IMR-90 (cell line): ENCODE data around the gene URB1.

Source experiments
- ELK1 ChIP-seq: fragments of 150-350 bp; IDR thresholded peaks from 2 replicates; pipeline ENCODE4 v1.6.1; 2016; ENCODE audit warnings: low read depth, mild to moderate bottlenecking, low read length, moderate library complexity, borderline replicate concordance
- NFE2L2 ChIP-seq: fragments of 150-350 bp; IDR thresholded peaks from 2 replicates; pipeline ENCODE4 v1.6.1; 2016; ENCODE audit warnings: low read depth, mild to moderate bottlenecking, low read length
- POLR2A ChIP-seq: IDR thresholded peaks from 2 replicates; pipeline ENCODE4 v1.6.1; 2012; ENCODE audit warnings: mild to moderate bottlenecking, low read depth, low read length
- RFX5 ChIP-seq: IDR thresholded peaks from 2 replicates; pipeline ENCODE4 v1.8.0; 2012; ENCODE audit warnings: low read depth, mild to moderate bottlenecking, low read length, moderate library complexity
- USF2 ChIP-seq: fragments of 150-350 bp; IDR thresholded peaks from 2 replicates; pipeline ENCODE4 v1.6.1; 2017; ENCODE audit warnings: mild to moderate bottlenecking, antibody characterized with exemption, low read length, low read depth
- TF ChIP-seq, protein P1 (sequence below): conservative IDR thresholded peaks from 2 replicates; pipeline ENCODE4 v1.5.1; 2012; ENCODE audit warnings: mild to moderate bottlenecking, low read depth, low read length, improper control_type of control experiment

GRCh38 chr21:32360401-32360975 is 32.3 kb downstream of the URB1 start:
- TF ChIP-seq ELK1 (no peak), USF2 (no peak), POLR2A (no peak), RFX5 (no peak), NFE2L2 (no peak)
- TF ChIP-seq, protein P1, sequence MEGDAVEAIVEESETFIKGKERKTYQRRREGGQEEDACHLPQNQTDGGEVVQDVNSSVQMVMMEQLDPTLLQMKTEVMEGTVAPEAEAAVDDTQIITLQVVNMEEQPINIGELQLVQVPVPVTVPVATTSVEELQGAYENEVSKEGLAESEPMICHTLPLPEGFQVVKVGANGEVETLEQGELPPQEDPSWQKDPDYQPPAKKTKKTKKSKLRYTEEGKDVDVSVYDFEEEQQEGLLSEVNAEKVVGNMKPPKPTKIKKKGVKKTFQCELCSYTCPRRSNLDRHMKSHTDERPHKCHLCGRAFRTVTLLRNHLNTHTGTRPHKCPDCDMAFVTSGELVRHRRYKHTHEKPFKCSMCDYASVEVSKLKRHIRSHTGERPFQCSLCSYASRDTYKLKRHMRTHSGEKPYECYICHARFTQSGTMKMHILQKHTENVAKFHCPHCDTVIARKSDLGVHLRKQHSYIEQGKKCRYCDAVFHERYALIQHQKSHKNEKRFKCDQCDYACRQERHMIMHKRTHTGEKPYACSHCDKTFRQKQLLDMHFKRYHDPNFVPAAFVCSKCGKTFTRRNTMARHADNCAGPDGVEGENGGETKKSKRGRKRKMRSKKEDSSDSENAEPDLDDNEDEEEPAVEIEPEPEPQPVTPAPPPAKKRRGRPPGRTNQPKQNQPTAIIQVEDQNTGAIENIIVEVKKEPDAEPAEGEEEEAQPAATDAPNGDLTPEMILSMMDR: no peak
